Motor neuron (in vitro differentiated cells): ENCODE results near the gene CEP135. TPM values are rescaled to one million over a fixed set of nuclear protein-coding genes. Genes with fewer than 3 reads are reported as not detected.
"Not testable (repeated sequence)": the region's sequence is repeated elsewhere in the genome, so short reads cannot be mapped to it uniquely, and the experiment has no call there.

Source experiments
- ATAC-seq, 8 experiments: fragments of 200-7000 bp; cut with Tn5 transposase; replicated peaks in 6 of 8; 2 replicates each; pipeline ENCODE4 v1.8.0; 2021; ENCODE audit warnings: mild to moderate bottlenecking in 8 of 8, moderate library complexity in 8 of 8
- H3K27ac ChIP-seq, 2 donors: fragments of 250-450 bp; sonication (Bioruptor Pico); 2 replicates each; pipeline ENCODE4 v1.9.0; 2021; ENCODE audit warnings: antibody characterized with exemption in 2 of 2, mild to moderate bottlenecking in 2 of 2, moderate library complexity in 1 of 2
- H3K4me1 ChIP-seq, 2 donors: fragments of 250-450 bp; sonication (Bioruptor Pico); replicated peaks in 1 of 2; 2 replicates each; pipeline ENCODE4 v1.6.1; 2021; ENCODE audit warnings: antibody characterized with exemption in 2 of 2, mild to moderate bottlenecking in 2 of 2, moderate library complexity in 1 of 2
- H3K4me3 ChIP-seq, 5 donors: fragments of 250-450 bp; sonication (Bioruptor Pico); 2 replicates each; pipeline ENCODE4 v1.9.0; 2021; ENCODE audit warnings: antibody characterized with exemption in 5 of 5, mild to moderate bottlenecking in 5 of 5, moderate library complexity in 4 of 5
- WGBS, 10 experiments: fragments of 450-650 bp; shearing (Covaris generic); methylation state at CpG; one replicate each; pipeline ENCODE4 v1.0.0; 2022; 5-methylcytosine and 5-hydroxymethylcytosine counted together
- in situ Hi-C, 9 experiments: fragments of 400-800 bp; cut with MboI; loops; one replicate each; pipeline ENCODE4 v1.15.0; 2021; ENCODE audit warnings: low sequenced_read_pairs in 9 of 9, low pct_unique_long_range_greater_than_20kb in 2 of 9; ENCODE audit not compliant: unreplicated experiment in 9 of 9
- total RNA-seq, 8 experiments: library from RNA; unstranded; fragments of 300-600 nt; gene quantifications; 2 replicates each; pipeline versions ENCODE4 v1.2.3 to v1.2.4, GENCODE V29; 2022

Gene CEP135
- total RNA-seq, 8 experiments from 2014 or later: 2.2 to 12.1 (median 7.4) TPM

DNA sequence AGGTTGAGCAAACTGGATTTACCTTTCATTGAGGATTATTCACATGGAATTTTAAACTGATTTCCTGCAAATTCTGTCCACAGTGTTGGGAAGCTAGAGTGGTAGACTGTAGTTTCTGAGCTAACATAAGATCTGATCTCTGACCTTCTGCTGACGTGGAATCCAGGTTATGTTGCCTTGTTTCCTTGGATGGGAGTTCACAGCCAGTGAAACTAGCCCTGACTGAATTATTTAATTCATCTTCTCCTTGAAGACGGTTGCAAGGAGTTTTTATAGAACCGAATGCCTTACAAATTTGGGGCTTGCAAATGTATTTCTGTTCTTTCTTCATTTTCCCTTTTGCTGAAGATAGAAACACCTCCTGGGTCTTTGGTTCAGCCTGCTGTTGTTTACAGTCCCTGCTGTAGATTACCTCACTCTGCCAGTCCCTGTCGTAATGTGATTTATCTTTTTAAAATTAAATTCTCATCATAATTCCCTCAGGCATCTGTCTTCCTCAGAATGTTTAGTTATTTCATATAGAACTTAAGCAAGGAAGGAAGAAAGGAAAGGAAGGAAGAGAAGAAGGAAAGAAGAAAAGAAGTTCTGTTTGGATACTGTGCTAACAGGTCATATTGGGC lies 113.9 kb downstream of the CEP135 start:
- 13 to 74% (median 59%) methylated on average over 1 to 4 of the region's 4 CpGs for WGBS, 10 experiments
- in situ Hi-C loops: no loop called here
- Histone ChIP-seq H3K4me3 (no peak overlapping the region), H3K27ac (peak overlapping the region; percentile 6 to 55), H3K4me1 (peaks cover 16 to 22% of the 10 kb centered on the region in 2 donors)
- ATAC-seq: peak in 5 of 8 experiments; percentile 78 to 96 (median 89)

DNA sequence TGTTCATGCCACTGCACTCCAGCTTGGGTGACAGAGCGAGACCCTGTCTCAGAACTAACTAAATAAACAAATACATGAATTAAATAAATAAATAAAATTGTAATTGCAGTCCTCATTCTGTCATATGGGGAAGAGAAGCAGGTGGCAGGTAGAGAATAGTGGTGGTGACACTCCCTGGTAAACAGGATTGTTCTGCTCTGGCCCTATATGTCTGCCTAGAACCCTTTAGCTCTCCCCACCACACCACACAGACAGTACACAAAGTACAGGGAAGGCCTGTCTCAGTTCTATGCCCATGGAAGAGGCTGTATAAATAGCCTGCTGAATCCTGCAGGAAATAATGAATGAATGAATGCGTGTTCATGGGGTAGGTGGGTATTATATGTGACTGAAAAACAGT lies 117.7 kb downstream of the CEP135 start:
- ATAC-seq: no peak
- WGBS, 10 experiments: 18 to 100% (median 88%) methylated on average over 1 to 2 of the region's 2 CpGs
- peaks cover 16 to 22% of the 10 kb centered on the region in 2 donors for H3K4me1 ChIP-seq
- H3K4me3 ChIP-seq: no peak overlapping the region
- in situ Hi-C loops: no loop called here
- no peak overlapping the region for H3K27ac ChIP-seq

DNA sequence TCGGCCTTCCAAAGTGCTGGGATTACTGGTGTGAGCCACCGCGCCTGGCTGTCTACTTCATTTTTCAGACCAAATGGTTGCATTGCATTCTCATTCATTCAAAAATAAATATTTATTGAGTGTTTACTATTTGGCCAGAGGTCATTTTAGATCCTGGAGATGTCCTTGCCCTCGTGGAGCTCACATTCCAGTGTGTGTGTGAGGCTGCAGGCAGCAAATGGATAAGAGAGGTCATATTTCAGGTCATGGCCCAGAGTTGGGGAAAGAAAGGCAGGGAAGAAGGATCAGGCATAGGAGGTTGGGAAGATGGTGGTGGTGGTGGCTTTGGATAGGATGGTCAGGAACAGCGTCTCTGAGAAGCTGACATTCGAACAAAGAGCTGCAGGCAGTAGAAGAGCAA lies 119.1 kb downstream of the CEP135 start:
- WGBS, 10 experiments: 13 to 87% (median 50%) methylated on average over 2 to 5 of the region's 6 CpGs; no CpG with 5 or more reads in 3 of the 10 experiments
- in situ Hi-C loops: no loop called here
- Histone ChIP-seq H3K4me1 (peaks cover 6 to 10% of the 10 kb centered on the region in 2 donors), H3K27ac (no peak overlapping the region), H3K4me3 (no peak overlapping the region)
- no peak for ATAC-seq

DNA sequence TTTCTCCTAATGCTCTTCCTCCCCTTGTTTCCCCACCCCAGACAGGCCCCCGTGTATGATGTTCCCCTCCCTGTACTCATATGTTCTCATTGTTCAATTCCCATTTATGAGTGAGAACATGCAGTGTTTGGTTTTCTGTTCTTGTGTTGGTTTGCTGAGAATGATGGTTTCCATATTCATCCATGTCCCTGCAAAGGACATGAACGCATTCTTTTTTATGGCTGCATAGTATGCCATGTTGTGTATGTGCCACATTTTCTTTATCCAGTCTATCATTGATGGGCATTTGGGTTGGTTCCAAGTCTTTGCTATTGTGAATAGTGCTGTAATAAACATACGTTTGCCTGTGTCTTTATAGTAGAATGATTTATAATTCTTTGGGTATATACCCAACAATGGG lies 124.0 kb downstream of the CEP135 start:
- H3K4me3 ChIP-seq, ATAC-seq, in situ Hi-C loops, H3K27ac ChIP-seq, H3K4me1 ChIP-seq: not testable (repeated sequence)
- WGBS, 10 experiments: 31 to 100% (median 100%) methylated on average over 1 to 2 of the region's 3 CpGs; no CpG with 5 or more reads in 4 of the 10 experiments

DNA sequence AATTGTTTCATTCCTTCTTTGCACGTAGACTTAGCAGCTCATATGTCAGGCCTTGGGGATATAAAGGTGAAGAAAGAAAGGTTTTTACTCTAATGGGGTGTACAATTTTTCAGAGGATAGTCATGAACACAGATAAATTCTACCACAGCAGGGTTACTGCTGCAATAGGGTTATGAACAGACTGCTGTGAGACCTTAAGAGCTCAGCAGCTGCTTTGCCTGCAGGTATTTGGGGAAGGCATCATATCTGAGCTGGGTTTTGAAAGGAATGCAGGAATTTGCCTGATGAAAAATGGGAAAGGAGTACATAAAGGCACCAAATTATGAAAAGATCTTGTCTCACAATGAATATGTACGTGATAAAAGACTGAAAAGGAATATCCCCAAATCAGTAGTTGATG lies 128.9 kb downstream of the CEP135 start:
- 29 to 100% (median 87%) methylated on average over 1 to 2 of the region's 2 CpGs for WGBS, 10 experiments
- Histone ChIP-seq H3K4me1 (peaks cover 0 to 9% of the 10 kb centered on the region in 2 donors), H3K4me3 (no peak overlapping the region), H3K27ac (no peak overlapping the region)
- in situ Hi-C loops: no loop called here
- ATAC-seq: no peak

DNA sequence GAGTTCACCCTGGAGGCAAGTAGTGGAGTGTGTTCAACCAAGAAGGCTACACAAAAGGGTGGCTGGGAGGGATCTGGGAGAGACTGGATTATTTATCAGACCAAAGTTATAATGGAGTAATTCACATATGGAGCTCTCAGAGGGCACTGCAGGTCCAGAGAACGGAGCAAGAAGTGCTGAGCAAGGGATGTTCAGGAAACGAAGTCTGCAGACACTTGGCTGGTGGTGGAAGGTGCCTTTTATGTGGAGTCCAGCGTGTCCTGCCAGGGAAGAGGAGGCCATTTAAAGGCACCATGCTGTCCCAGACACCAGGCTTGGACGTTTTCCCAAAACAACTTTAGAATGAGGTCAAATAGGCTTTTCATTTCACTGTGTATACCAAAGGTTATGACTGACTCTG lies 130.1 kb downstream of the CEP135 start:
- no peak overlapping the region for H3K27ac ChIP-seq
- H3K4me1 ChIP-seq: peaks cover 0 to 9% of the 10 kb centered on the region in 2 donors
- 16 to 81% (median 50%) methylated on average over 1 to 4 of the region's 4 CpGs; no CpG with 5 or more reads in 3 of the 10 experiments for WGBS, 10 experiments
- no peak overlapping the region for H3K4me3 ChIP-seq
- in situ Hi-C loops: no loop called here
- peak in 1 of 8 experiments; percentile 24 for ATAC-seq

DNA sequence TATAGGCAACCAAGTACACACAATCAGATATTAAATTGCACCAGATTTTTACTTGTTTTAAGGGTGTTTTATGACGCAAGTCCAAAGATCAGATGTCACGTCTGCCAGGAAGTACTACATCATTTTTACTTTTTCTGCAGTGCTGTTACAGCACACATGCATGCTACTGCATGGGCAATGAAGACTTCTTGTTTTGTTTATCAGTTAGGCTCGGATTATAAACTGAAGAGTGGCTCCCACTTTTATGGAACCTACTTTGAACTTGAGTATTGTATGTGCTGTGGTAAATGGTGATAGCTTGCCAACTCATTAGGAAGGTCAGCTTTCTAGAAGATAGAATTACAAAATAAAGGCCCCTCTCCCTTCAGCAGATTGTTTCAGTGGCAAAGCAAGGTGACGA lies 131.6 kb downstream of the CEP135 start:
- 37 to 100% (median 92%) methylated on average over 1 to 4 of the region's 4 CpGs for WGBS, 10 experiments
- Histone ChIP-seq H3K27ac (no peak overlapping the region), H3K4me3 (no peak overlapping the region), H3K4me1 (peaks cover 9 to 17% of the 10 kb centered on the region in 2 donors)
- ATAC-seq: no peak
- in situ Hi-C loops: no loop called here

DNA sequence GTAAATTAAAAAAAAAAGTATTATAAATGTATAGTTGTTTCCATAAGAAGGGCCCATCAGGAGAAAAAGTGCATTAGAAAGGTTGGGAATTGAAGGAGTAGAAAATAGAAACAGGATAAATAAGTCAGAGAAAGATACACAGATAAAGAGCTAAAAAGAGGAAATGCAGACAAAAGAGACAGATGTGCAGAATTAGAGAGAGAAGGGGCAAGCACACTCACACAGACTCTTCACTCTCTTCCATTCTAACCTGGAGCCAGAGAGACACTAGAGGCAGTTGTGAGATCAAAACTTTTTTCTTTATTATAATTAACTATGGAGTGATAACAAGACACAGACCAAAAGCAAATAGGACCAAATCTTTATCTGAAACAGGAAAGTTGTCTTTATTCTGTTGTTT lies 134.1 kb downstream of the CEP135 start:
- Histone ChIP-seq H3K27ac (no peak overlapping the region), H3K4me3 (no peak overlapping the region), H3K4me1 (peaks cover 21% of the 10 kb centered on the region in 2 donors)
- in situ Hi-C loops: no loop called here
- ATAC-seq: no peak

Other genes with a start within 250 kb of the CEP135 start
- gene EXOC1L, start 129.2 kb upstream of the CEP135 start, total RNA-seq: 1 to 10 TPM in 1 of 8 experiments, under 1 TPM in 1, not detected in 6; 0.66 to 1.9 TPM
- 10 to 100 TPM; 31.3 to 52.3 (median 44.7) TPM for gene EXOC1, start 95.3 kb upstream of the CEP135 start, total RNA-seq